Daoy (cell line): ENCODE data around the gene CHST13. TPM values are rescaled to one million over a fixed set of nuclear protein-coding genes. Genes with fewer than 3 reads are reported as not detected.
A peak's percentile ranks its signal among the peaks of the same experiment; 100 is the strongest.

Experiments
- DNase-seq: peaks from one replicate; pipeline ENCODE4 v3.0.0-alpha.2; 2015; ENCODE audit warnings: low read depth
- total RNA-seq: library from RNA; depleted of rRNA; stranded (reverse); fragments of >200 nt; shearing (Covaris generic); gene quantifications from 2 replicates; pipeline ENCODE4 v1.2.3, GENCODE V29; 2014; rRNA removed

The CHST13 gene, protein sequence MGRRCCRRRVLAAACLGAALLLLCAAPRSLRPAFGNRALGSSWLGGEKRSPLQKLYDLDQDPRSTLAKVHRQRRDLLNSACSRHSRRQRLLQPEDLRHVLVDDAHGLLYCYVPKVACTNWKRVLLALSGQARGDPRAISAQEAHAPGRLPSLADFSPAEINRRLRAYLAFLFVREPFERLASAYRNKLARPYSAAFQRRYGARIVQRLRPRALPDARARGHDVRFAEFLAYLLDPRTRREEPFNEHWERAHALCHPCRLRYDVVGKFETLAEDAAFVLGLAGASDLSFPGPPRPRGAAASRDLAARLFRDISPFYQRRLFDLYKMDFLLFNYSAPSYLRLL
- total RNA-seq: not detected in 2 replicates

DNA sequence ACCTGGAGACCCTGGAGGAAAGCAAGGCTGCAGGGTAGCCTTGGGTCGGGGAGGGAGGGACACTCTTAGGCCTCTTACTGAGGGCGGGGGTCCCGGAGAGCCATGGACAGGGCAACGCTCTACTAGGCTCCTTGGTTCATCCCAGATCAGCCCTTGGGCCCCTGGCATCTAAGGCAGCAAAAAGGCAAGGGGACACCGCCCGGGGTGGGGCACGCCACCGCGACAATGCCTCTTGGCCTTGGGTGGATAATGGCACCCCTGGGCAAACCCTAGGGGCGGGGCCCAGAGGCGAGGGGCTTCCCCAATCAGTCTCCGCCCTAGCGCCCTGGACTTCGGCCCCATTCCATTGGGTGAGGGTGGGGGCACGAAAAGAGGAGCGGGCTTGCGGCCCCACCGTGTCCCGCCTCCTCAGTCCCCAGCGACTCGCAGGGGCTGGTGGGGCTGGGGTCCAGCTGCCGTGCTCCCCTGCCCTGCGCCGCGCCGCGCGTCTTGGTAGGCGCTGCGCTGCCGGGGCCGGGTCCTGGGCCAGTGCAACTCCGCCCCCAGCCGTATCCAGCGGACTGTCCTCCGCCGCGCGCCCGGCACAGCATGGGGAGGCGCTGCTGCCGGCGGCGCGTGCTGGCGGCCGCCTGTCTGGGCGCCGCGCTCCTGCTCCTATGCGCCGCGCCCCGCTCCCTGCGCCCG is at the start of gene CHST13:
TSS of gene CHST13 (plus strand) at position 411 of the 684 bp plus-strand sequence. CDS start at position 589, 178 bp downstream.
- peak; percentile 72 for DNase-seq

DNA sequence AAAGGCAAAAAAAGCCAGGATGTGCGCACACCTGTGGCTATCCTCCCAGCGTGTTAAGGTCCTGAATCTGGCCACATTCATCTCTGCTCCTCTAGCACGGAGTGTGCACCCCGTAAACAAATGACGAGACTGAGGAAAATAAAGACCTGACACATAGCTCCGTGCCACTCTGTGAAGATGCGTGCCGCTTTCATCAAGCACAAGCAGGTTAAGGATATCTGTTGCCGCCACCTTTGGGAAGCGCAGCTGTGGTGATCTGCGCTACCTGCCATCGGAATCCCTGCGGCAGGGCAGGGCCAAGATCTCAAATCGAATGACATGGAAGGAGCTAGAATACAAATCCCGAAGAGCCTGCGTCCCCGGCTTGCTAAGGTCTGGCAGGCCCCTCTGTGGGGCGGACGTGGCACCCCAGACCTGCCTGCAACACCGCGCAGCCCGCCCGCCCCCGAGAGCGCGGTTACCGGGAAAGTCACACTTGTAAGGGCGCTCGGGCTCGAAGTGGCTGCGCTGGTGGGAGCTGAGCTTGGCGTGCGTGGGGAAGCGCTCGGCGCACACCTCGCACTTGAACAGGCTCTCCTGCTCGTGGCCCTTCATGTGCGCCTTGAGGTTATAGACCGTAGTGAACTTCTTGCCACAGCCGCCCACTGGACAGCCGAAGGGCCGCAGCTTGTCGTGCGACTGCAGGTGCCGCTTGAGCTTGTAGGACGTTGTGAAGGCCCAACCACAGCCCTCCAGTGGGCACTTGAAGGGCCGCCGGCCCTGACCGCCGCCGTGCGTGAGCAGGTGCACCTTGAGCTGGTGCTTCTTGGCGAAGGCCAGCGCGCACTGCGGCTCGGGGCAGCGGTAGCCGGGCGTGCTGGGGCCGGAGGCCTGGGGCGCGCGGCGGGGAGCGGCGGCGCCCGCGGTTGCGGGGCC is 49.2 kb upstream of the CHST13 start:
- peak; percentile 40 for DNase-seq

DNA sequence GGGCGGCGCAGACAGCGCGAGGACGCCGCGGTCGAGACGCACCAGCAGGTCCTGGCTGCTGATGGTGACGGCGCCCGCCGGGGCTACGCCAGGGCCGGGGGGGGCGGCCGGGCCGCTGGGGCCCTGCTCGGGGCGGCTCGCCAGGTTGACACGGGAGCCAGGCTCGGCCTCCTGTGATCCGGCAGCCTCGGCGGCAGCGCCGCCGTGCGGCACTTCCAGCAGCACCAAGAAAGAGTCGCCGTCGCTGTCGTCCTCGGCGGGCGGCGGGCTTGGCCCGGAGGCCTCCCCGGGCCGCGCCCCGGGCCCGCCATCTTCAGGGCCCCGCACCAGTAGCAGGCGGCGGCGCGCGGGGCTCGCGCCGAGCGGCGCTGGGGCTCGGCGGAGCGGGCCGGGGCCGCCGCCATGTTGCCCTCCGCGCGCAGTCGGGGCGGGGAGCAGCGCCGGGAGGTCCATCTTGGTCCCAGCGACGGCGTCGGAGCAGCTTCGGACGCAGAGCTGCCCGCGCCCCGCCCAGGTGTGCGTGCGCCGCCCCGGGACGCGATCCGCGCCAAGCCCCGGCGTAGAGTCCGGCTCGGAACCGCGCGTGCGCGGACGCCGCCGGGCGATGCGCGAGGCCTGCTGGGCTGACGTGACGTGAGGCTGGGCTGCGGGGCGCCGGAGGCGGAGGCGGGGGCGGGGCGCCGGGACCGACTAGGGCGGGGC is 48.4 kb upstream of the CHST13 start, which contains the start of gene ZXDC:
TSS of gene ZXDC (minus strand) at position 479 of the 702 bp plus-strand sequence. CDS start at position 453, 26 bp downstream.
- DNase-seq: peak; percentile 99

DNA sequence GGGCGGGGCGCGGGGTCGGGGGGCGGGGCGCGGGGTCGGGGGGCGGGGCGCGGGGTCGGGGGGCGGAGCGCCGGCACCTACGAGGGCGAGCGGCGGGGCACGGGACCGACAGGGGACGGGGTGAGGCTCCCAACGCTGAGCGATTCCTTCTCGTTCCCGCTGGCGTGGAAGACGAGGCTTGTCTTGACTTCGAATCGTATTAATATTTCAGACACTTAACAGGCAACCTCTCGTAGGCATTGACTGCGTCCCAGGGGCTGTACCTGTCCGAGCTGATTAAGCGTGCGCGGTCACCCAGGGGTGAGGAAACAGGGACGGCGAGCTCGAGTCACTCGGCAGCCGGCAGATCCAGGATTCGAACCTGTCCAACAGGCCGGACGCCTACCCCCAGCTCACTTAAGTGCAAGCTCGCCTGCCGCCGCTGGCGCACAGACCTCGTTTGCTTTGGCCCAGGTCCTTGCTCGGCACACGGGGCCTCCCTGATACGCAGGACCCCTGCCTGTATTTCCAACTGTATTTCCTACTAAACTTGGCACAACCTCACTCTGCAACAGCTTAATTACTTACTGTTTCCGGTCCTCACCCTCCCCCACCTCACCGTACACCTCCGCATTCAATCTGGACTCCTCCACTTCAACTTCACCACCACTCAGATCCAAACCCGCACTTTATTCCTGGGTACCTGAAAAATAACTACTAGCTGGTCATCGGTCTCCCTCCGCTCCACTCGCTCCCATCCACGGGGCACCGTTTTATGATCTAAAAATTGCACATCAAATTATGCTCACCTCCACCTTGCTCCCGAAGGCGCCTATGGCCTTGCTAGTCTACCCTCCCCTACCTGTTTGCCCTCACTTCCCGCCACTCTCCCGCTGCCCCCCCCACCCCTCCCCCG is 47.5 kb upstream of the CHST13 start:
- DNase-seq: no peak

DNA sequence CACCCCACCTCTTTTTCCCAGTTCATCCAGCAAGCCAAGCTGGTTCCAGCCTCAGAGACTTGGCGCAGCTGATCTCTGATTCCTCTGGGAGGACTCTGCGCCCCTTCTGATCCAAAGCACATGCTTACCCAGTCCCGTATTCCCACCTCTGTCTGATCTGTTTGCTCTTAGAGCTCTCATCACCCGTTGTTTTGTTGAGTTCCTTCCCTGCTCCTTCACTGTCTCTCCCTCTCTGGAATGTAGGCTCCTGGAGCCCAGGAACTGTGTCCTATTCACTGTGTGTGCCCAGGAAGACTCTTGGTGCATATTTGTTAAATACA is 46.9 kb upstream of the CHST13 start:
- DNase-seq: no peak

DNA sequence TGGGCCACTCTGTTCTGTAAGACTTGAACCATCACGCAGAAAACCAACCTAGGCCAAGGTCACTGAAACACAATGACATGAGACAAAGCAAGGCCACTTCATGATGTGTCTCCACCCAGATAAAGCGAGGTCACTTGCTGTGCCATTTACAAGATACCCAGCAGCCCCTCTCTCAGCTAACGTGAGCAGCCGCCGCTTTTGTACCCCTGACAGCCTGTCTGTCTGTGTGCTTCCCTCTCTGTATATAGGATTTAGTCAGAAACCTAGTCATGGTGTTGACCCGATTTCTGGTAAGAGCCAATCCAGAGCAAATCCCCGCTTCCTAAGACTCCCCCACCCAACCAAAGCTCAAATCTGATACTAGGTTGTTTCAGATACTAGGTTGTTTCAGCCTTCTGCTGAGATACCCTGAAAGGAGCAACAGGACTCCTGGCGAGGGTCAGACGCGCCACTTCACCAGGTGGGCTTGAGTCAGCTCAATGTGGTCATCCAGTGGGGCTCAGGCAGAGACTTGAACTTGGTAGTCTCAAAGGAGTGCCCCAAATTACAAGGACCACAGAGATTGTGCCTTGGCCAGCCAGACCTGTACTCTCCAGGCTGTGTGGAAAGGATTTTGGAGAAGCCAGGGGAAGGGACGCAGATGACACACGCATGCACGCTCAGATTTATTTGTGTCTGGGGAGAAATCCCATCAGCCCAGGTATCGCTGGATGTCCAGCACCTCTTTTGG is 45.2 kb upstream of the CHST13 start:
- no peak for DNase-seq

DNA sequence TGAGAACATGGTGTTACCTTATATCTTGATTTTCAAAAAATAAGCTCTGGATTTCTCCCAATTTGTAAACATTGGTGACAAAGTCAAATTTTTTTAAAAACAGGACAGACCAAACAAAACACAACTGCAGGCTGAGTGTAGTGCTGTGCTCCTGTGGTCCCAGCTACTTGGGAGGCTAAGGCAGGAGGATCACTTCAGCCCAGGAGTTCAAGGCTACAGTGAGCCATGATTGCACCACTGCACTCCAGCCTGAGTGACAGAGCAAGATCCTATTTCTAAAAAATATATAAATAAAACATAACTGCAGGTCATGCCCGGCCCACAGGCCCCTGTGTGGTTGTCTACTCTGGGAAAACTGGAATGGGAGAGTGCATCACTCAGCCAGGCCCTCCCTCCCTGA is 44.3 kb upstream of the CHST13 start:
- no peak for DNase-seq

DNA sequence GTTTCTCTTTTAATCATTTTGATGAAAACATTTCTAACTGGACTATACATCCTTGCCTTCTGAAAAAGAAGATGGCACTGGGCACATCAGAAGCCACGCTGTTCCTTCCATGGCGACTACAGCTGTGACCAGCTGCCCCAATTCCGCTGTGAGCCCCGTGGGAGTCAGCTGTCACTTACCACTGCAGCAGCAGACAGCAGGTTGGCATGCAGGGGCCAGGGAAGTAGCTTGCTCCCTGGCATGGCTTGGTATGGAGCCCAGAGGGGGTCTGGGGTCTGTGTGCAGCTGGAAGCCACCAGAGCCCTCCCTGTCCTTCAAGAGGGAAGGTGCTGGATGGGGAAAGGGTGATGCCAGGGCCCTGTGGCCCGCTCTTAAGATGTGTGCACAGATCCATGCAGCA is 43.7 kb upstream of the CHST13 start:
- DNase-seq: no peak

DNA sequence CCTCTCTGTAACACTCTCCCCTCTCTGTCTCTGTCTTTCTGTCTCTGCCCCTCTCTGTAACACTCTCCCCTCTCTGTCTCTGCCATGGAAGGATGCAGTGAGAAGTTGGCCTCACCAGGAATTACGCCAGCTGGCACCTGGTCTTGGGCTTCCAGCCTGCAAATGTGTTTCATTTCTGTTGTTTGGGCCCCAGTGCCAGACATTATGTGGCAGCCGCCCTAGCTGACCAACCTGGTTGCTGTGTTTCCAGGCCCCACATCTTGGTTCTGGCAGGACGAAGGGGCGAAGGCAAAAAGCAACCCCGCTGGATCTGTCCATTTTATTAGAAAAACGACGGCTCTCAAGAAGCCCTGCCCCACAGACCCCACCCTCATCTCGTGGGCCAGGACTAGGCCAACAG is 43.1 kb upstream of the CHST13 start:
- DNase-seq: no peak

DNA sequence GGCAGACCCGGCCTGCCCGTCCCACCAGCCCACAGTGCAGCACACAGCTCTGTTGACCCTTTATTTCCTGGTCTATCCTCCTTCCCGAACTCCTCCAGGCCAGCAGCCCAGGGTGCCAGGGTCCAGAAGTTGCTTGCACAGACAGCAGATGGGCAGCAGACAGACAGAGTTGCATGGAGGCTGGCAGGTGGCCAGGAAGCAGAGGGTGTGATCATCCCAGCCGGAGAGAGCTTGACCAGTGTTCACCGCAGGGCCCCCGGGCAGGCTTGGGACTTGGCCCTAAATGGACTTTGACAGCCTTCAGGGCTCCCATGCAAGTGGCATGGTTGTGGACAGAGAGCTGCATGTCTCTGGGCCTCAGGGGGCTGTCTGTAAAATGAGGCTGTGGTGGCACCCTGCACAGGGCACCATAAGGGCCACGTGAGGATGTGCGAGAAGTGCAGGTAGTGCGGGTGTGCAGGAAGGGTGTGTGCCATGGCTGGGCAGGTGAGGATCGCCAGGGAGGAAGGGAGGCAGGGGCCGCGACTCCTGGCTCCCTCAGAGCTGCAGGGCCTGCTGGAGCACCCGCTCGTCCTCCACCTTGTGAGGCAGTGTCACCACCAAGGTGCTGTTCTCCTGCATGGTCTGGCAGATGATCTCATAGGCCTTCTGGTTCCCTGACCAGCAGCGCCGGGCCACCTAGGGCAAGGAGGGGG is 42.0 kb upstream of the CHST13 start:
- no peak for DNase-seq

DNA sequence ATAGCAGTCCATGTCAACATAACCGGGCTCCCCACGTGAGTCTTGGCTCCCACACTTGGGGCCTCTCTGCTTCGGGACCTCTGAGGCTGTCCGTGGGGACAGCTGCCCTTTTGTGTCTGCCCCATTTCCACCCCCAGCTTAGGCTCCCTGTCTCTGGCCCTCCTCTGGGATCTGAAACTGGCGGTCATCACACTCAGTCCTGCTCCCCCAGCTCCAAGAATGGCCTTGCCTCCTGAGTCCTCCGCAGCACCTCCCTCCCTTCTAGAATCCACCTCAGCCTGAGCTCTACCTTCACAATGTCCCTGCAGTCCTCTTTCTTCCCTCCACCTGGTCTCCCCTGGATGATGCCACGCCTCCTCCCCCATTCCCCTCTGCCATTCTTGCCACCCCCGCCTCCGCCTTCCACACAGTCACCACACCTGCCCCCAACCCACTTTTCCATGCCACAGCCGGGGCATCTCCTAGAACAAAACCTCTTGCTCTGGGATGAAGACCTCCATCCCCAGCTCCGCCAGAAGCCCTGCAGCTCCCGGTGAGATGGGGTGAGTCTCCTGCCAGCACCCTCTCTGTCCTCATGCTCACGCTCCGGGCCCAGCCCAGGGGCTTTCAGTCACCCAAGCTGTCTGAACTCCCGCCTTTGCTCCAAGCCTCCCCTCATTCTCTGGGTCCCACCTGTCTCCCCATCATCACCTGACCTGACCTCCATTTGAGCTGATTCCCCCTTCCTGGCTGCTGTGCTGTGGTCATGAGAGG is 41.3 kb upstream of the CHST13 start:
- no peak for DNase-seq

DNA sequence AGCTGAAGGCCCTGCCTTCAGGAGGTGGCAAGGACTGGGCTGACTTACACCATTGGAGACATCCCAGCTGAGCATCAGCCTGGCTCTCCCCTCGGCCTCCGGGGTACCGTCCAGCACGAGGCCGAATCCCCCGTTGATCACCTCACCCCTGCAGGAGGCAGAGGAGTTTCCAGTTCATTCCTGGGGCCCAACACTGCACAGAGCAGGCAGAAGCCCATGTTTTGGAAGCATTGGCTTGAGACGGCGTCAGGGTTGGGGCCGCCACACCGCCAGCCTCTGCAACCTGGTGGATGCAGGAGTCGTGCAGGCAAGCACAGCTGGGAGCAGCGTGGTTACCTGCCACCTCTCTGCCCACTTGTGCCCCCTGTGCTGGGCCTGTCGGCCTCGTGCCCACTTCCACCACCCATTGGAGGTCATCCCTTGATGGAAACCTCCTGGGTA is 40.6 kb upstream of the CHST13 start:
- DNase-seq: no peak

DNA sequence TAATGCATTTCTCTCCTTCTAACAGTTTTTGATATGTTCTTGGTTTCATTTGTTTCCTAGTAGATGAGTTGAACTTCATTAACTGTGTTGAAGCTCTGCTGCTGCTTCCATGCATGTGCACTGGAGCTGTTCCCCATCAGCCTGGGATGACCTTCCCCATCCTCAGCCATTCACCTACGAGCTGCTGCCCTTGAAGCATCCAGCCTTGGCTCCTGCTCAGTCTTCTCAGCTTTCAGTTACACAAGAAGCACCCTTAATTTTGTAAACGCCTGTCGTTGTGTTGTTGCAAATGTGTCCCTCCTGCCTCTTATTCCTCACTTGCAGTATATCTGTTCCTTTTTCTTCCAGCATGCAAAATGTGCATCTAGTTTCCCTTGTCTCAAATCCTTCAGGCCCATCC is 39.8 kb upstream of the CHST13 start:
- no peak for DNase-seq

DNA sequence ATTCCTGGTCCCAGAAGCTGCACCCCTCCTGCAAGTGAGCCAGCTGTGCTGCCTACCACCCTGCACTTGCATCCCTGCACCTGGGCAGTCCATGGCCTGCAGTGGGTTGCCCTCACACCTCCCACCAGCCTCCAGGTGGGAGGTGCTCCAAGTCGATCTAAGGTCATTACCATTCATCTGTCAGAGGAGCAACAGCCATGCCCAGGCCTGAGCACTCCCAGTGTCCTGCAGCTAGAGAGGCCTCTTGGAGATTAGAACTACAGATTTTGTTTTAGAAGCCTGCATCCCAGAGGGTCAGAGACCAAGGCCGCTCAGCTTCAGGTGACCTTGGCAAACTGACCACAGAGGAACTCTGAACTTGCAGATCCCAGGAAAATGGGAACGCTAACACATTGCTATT is 39.3 kb upstream of the CHST13 start:
- no peak for DNase-seq

DNA sequence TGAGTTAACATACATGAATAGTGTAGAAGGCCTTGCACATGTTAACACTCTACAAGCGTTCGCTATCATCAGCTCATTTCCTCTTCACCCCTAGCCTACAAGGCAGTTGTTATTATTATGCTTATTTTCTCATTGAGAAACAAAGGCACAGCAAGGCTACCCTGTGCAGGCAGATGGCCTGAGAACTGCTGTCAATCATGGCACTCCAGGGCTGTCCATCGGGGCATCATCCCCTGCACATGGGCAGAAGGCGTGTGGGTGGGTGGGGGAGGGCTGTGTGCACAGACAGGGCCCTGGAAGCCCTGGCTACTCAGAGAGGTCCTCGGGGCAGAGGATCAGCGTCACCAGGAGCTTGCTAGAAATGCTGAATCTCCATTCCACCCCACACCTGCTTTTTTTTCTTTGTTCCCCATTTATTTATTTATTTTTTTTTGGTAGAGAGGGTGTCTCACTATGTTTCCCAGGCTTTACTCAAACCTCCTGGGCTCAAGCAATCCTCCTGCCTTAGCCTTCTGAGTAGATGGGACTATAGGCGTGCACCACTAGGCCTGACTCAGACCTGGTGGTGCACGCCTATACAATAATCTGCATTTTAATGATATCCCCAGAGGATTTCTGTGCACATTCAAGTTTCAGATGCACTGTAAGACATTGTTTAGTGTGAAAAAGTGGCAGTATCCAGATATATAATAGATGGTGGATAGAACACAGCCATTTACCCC is 38.6 kb upstream of the CHST13 start:
- DNase-seq: no peak

DNA sequence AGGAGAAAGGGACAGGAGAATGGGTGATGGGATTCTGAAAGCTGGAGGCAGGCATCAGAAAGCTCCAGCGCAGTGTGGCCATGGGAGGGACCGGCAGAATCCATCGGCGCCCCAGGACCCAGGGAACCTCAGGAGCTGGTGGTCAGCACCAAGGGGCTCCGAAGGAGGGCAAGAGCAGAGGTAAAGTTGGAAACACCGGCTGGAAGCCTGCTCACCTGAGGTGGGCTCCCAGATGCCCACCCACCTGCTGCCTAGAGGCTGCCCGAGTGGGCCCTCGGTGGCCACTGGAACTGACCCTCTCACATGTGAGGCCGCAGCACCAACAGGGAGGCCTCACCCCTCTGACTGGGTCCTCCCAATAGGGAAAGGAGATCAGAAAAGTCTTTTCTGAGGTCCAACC is 38.0 kb upstream of the CHST13 start:
- DNase-seq: no peak

DNA sequence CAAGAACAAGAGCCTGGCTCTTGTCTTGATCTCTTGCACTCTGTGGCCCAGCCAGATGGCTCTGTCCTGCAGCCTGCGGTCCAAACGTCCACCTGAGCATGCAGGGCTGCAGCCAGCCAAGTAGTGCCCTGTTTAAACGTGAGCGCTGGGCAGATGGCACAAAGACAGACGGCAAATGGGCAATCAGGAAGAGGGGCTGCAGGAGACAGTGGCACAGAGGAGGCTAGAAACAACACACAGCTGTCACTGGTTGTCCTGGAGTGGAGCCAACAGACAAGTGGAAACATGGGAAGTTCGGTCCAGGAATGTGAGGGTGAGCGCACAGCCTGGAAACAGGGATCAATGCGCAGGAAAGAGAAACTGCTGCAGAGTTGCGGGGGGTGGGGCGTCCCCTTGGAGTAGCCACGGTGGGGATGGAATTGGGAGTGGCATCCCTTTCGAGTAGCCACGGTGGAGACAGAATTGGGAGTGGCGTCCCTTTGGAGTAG is 37.6 kb upstream of the CHST13 start:
- DNase-seq: no peak
